HEK293 (cell line): Measurements from ENCODE around the gene NUP62.

Source experiments
- CTCF ChIA-PET: fragments of 350-600 bp; formaldehyde crosslinking; extraction: SDS; loops from one replicate; lab custom pipeline; 2021; ENCODE audit warnings: antibody characterized with exemption; lab: Yijun Ruan, JAX
- POLR2A ChIA-PET: fragments of 300-600 bp; formaldehyde crosslinking; extraction: SDS; loops from one replicate; lab custom pipeline; 2020; ENCODE audit warnings: antibody characterized with exemption, inconsistent platforms; lab: Yijun Ruan, JAX
- H3K27ac ChIP-seq: fragments of 200-500 bp; sonication (Bioruptor generic); 2 replicates; pipeline ENCODE4 v1.5.1; 2014; ENCODE audit warnings: low read depth, low read length, control low read depth, inconsistent platforms; ENCODE audit errors: extremely low read depth
- H3K36me3 ChIP-seq, 2 experiments: fragments of 200-500 bp in 1 of 2; sonication (Bioruptor generic) in 1 of 2; 1 replicate in 1 of 2; 2 replicates in 1 of 2; pipeline ENCODE4 v1.5.1; 2014 to 2017; ENCODE audit warnings: inconsistent platforms in 2 of 2, low read length in 2 of 2; ENCODE audit not compliant: control insufficient read depth in 2 of 2, insufficient read depth in 1 of 2
- H3K4me1 ChIP-seq: fragments of 200-500 bp; sonication (Bioruptor generic); 2 replicates; pipeline ENCODE4 v1.5.1; 2014; ENCODE audit warnings: mild to moderate bottlenecking, low read length, inconsistent platforms; ENCODE audit not compliant: control insufficient read depth, insufficient read depth
- H3K4me3 ChIP-seq: 2 replicates; pipeline ENCODE4 v1.5.1; 2011; ENCODE audit warnings: low read depth, mild to moderate bottlenecking, control low read depth, low read length, moderate library complexity
- H3K9me3 ChIP-seq: fragments of 200-500 bp; sonication (Bioruptor generic); 2 replicates; pipeline ENCODE4 v1.5.1; 2014; ENCODE audit warnings: low read depth, low read length, inconsistent platforms; ENCODE audit not compliant: control insufficient read depth, insufficient read depth
- KLF16 ChIP-seq: fragments of 450-650 bp; formaldehyde crosslinking; IDR thresholded peaks from 2 replicates; pipeline ENCODE4 v1.5.1; 2017; ENCODE audit warnings: missing biosample characterization, missing genetic modification characterization
- MZF1 ChIP-seq: fragments of 450-650 bp; formaldehyde crosslinking; IDR thresholded peaks from 2 replicates; pipeline ENCODE4 v1.5.1; 2017; ENCODE audit warnings: missing biosample characterization, missing genetic modification characterization, borderline replicate concordance
- OVOL3 ChIP-seq: fragments of 450-650 bp; formaldehyde crosslinking; IDR thresholded peaks from 2 replicates; pipeline ENCODE4 v1.5.1; 2016; ENCODE audit warnings: missing biosample characterization, missing genetic modification characterization
- PRDM10 ChIP-seq: fragments of 450-650 bp; formaldehyde crosslinking; IDR thresholded peaks from 2 replicates; pipeline ENCODE4 v1.5.1; 2016; ENCODE audit warnings: missing biosample characterization, missing genetic modification characterization
- PRDM2 ChIP-seq: fragments of 450-650 bp; formaldehyde crosslinking; IDR thresholded peaks from 2 replicates; pipeline ENCODE4 v1.5.1; 2016; ENCODE audit warnings: missing biosample characterization, missing genetic modification characterization, borderline replicate concordance
- SCRT2 ChIP-seq: fragments of 450-650 bp; formaldehyde crosslinking; IDR thresholded peaks from 2 replicates; pipeline ENCODE4 v1.5.1; 2016; ENCODE audit warnings: missing biosample characterization, missing genetic modification characterization
- SP2 ChIP-seq: fragments of 450-650 bp; formaldehyde crosslinking; IDR thresholded peaks from 2 replicates; pipeline ENCODE4 v1.5.1; 2016; ENCODE audit warnings: missing biosample characterization, missing genetic modification characterization
- TSHZ1 ChIP-seq: fragments of 450-650 bp; formaldehyde crosslinking; IDR thresholded peaks from 2 replicates; pipeline ENCODE4 v1.5.1; 2016; ENCODE audit warnings: missing biosample characterization, missing genetic modification characterization, borderline replicate concordance
- ZBTB26 ChIP-seq: fragments of 450-650 bp; formaldehyde crosslinking; optimal IDR thresholded peaks from 2 replicates; pipeline ENCODE3; 2016; ENCODE audit warnings: missing biosample characterization, mild to moderate bottlenecking, missing genetic modification characterization
- ZNF174 ChIP-seq: fragments of 450-650 bp; formaldehyde crosslinking; IDR thresholded peaks from 2 replicates; pipeline ENCODE4 v1.5.0; 2017; ENCODE audit warnings: missing biosample characterization, mild to moderate bottlenecking, missing genetic modification characterization
- ZNF416 ChIP-seq: fragments of 450-650 bp; formaldehyde crosslinking; IDR thresholded peaks from 2 replicates; pipeline ENCODE4 v1.5.1; 2016; ENCODE audit warnings: missing biosample characterization, missing genetic modification characterization
- ZNF626 ChIP-seq: fragments of 450-650 bp; sonication (Bioruptor Pico); formaldehyde crosslinking; IDR thresholded peaks from 2 replicates; pipeline ENCODE4 v1.5.1; 2018; ENCODE audit warnings: missing biosample characterization, missing genetic modification characterization, inconsistent platforms
- ZNF658 ChIP-seq: fragments of 450-650 bp; formaldehyde crosslinking; IDR thresholded peaks from 2 replicates; pipeline ENCODE4; 2016; ENCODE audit warnings: missing biosample characterization, missing genetic modification characterization
- ZNF670 ChIP-seq: fragments of 450-650 bp; formaldehyde crosslinking; IDR thresholded peaks from 2 replicates; pipeline ENCODE4 v1.5.1; 2016; ENCODE audit warnings: missing biosample characterization, missing genetic modification characterization, low read depth
- ZNF830 ChIP-seq: fragments of 450-650 bp; IDR thresholded peaks from 2 replicates; pipeline ENCODE4 v1.5.0; 2018; ENCODE audit warnings: missing biosample characterization, missing genetic modification characterization, low read depth, mild to moderate bottlenecking, moderate library complexity
- ZNF843 ChIP-seq: fragments of 450-650 bp; formaldehyde crosslinking; IDR thresholded peaks from 2 replicates; pipeline ENCODE4 v1.5.1; 2016; ENCODE audit warnings: missing biosample characterization, missing genetic modification characterization

The NUP62 gene

GRCh38 chr19:49929611-49930482 is 543 bp upstream of the NUP62 start (continued):
- TF ChIP-seq TSHZ1 (tag by site-specific recombination) (peak; percentile 37; the same call in 1 of the 2 replicates), PRDM10 (tag by site-specific recombination) (peak; percentile 44; the same call in 1 of the 2 replicates), ZNF670 (no peak), KLF16 (tag by site-specific recombination) (0 out of 2 replicates have a peak, but pooled peaks have one; percentile 11), ZNF174 (no peak), MZF1 (tag by site-specific recombination) (no peak), SP2 (peak; percentile 89), SCRT2 (0 out of 2 replicates have a peak, but pooled peaks have one; percentile 28), ZNF416 (tag by site-specific recombination) (no peak), ZBTB26 (tag by site-specific recombination) (peak; percentile 48), OVOL3 (tag by site-specific recombination) (peak; percentile 30; the same call in 1 of the 2 replicates), ZNF626 (tag by site-specific recombination) (no peak), ZNF658 (peak; percentile 79; the same call in 1 of the 2 replicates), ZNF843 (tag by site-specific recombination) (peak; percentile 55), ZNF830 (tag by site-specific recombination) (no peak)
- TF ChIP-seq, all 188 proteins: peak for 49

- Histone ChIP-seq H3K4me3 (no peak overlapping the region), H3K27ac (peak overlapping the region; percentile 99), H3K4me1 (peaks cover 9% of the 10 kb centered on the region), H3K9me3 (no peaks in the 10 kb centered on the region), H3K36me3 (peaks cover 29 to 57% of the 10 kb centered on the region in 2 experiments)
- CTCF ChIA-PET, result interaction anchor here (0.6 to 3.6 kb wide), 3 partner anchors 11 to 100 kb away, joined by 4 to 29 read pairs (median 6); no protein-coding TSS in a partner anchor
- POLR2A ChIA-PET, result interaction anchor here (0.7 to 3.2 kb wide), 7 partner anchors 9 to 1055 kb away, joined by 5 to 41 read pairs (median 15); partner anchors contain the start of genes AKT1S1, PPP1R15A, TBC1D17 and VRK3
- no peak for TF ChIP-seq PRDM2
- TF ChIP-seq SCRT2, result peak; percentile 74; the same call in 1 of the 2 replicates
These were observed 1.6 kb downstream of the NUP62 start for GRCh38 chr19:49927526-49928264.
